ENCODE results near the gene SCAPER. TPM values are rescaled to one million over a fixed set of nuclear protein-coding genes. Genes with fewer than 3 reads are reported as not detected.
"Not testable (repeated sequence)": the region's sequence is repeated elsewhere in the genome, so short reads cannot be mapped to it uniquely, and the experiment has no call there.

Gene SCAPER
- total RNA-seq, 2 experiments from 2014 or later = 31.4 to 32.7 TPM

DNA sequence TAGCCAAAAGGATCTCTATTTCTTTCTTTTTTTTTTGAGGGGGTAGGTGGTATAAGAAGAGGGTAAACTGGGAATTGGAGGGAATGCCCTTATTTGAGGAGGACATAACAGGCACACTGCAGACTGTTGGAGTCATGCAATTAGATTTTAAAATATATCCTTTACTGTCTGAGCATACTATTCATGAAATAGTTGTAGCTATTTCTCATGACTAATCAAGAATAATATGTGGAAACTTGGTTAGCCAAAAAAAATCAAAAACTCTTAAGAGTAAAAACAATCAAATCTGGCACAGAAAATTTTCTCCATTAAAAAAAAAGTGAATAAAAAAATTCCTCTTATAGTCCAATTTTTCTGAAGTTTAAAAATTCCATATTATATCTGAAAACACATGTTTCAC lies 174.9 kb downstream of the SCAPER start:
- Mint-ChIP-seq H3K4me1 (ENCODE audit: low read depth) (no peaks in the 10 kb centered on the region), H3K27ac (no peak overlapping the region), H3K4me3 (no peak overlapping the region), H3K27me3 (no peaks in the 10 kb centered on the region), H3K36me3 (ENCODE audit: low read depth) (peaks cover 42% of the 10 kb centered on the region), H3K9me3 (no peaks in the 10 kb centered on the region)
- ChIA-PET POLR2A (no interaction called here), CTCF (interaction anchor here (0.6 to 0.7 kb wide), 2 partner anchors 15 to 115 kb away, joined by 3 read pairs; no protein-coding TSS in a partner anchor)
- DNase-seq (no peak), ATAC-seq (no peak)
- TF ChIP-seq, protein P1, sequence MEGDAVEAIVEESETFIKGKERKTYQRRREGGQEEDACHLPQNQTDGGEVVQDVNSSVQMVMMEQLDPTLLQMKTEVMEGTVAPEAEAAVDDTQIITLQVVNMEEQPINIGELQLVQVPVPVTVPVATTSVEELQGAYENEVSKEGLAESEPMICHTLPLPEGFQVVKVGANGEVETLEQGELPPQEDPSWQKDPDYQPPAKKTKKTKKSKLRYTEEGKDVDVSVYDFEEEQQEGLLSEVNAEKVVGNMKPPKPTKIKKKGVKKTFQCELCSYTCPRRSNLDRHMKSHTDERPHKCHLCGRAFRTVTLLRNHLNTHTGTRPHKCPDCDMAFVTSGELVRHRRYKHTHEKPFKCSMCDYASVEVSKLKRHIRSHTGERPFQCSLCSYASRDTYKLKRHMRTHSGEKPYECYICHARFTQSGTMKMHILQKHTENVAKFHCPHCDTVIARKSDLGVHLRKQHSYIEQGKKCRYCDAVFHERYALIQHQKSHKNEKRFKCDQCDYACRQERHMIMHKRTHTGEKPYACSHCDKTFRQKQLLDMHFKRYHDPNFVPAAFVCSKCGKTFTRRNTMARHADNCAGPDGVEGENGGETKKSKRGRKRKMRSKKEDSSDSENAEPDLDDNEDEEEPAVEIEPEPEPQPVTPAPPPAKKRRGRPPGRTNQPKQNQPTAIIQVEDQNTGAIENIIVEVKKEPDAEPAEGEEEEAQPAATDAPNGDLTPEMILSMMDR (IDR thresholded peaks at IDR 0.05) = no peak
- intact Hi-C loops (cut with micrococcal nuclease) = no loop called here

DNA sequence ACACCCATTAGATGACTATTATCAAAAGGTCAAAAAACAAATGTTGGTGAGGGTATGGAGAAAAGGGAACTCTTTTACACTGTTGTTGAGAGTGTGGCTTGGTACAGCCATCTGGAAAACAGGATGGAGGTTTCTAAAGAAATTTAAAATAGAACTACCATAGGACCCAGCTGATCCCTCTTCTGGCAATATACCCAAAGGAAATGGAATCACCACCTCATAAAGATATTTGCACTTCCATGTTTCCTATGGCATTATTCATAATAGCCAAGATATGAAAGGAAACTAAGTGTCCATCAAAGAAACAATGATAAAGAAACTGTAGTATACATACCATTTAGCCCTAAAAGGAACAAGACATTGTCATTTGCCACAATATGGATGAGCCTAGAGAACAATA lies 186.3 kb downstream of the SCAPER start:
- peaks cover 25% of the 10 kb centered on the region for H3K9me3 Mint-ChIP-seq
- no peak overlapping the region for H3K27ac Mint-ChIP-seq
- H3K36me3 Mint-ChIP-seq (ENCODE audit: low read depth) = peaks cover 39% of the 10 kb centered on the region
- no peak overlapping the region for H3K4me3 Mint-ChIP-seq
- DNase-seq (no peak), ATAC-seq (no peak)
- CTCF ChIA-PET = no interaction called here
- intact Hi-C loops (cut with micrococcal nuclease) = no loop called here
- no peaks in the 10 kb centered on the region for H3K4me1 Mint-ChIP-seq (ENCODE audit: low read depth)
- POLR2A ChIA-PET = no interaction called here
- H3K27me3 Mint-ChIP-seq = no peaks in the 10 kb centered on the region
- TF ChIP-seq, protein P1 (IDR thresholded peaks at IDR 0.05) = no peak

GRCh38 chr15:76714950-76715349 lies 190.2 kb downstream of the SCAPER start:
- ChIA-PET CTCF (interaction anchor here (0.8 to 1.5 kb wide), 3 partner anchors 9 to 16 kb away, joined by 3 to 4 read pairs (median 3); no protein-coding TSS in a partner anchor), POLR2A (no interaction called here)
- Mint-ChIP-seq H3K4me1 (ENCODE audit: low read depth) (no peaks in the 10 kb centered on the region), H3K27me3 (no peaks in the 10 kb centered on the region), H3K4me3 (no peak overlapping the region), H3K27ac (no peak overlapping the region), H3K9me3 (peaks cover 25% of the 10 kb centered on the region), H3K36me3 (ENCODE audit: low read depth) (peaks cover 49% of the 10 kb centered on the region)
- TF ChIP-seq, protein P1 (IDR thresholded peaks at IDR 0.05) = no peak
- intact Hi-C loops (cut with micrococcal nuclease) = no loop called here
- DNase-seq = no peak
- ATAC-seq = no peak

GRCh38 chr15:76711351-76711827 lies 193.8 kb downstream of the SCAPER start:
- no peak for ATAC-seq
- ChIA-PET POLR2A (no interaction called here), CTCF (no interaction called here)
- Mint-ChIP-seq H3K9me3 (peaks cover 15% of the 10 kb centered on the region), H3K4me3 (no peak overlapping the region), H3K4me1 (ENCODE audit: low read depth) (peaks cover 3% of the 10 kb centered on the region), H3K36me3 (ENCODE audit: low read depth) (peaks cover 36% of the 10 kb centered on the region), H3K27me3 (no peaks in the 10 kb centered on the region), H3K27ac (no peak overlapping the region)
- intact Hi-C loops (cut with micrococcal nuclease) = no loop called here
- DNase-seq = no peak
- TF ChIP-seq, protein P1 (IDR thresholded peaks at IDR 0.05) = no peak

DNA sequence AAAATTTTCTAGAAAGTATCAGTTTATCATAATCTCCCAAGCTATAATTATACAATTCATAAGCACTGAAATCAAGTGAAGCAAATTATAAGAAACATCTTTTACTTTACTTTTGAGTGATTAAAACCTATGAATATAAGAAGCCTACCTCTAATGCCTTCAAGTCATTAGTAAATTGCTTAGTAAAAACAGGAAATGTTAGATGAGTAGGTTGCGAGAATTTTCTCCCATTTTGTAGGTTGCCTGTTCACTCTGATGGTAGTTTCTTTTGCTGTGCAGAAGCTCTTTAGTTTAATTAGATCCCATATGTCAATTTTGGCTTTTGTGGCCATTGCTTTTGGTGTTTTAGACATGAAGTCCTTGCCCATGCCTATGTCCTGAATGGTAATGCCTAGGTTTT lies 201.1 kb downstream of the SCAPER start:
- POLR2A ChIA-PET; intact Hi-C loops (cut with micrococcal nuclease); H3K27me3 Mint-ChIP-seq; ATAC-seq; H3K4me1 Mint-ChIP-seq (ENCODE audit: low read depth); H3K4me3 Mint-ChIP-seq; DNase-seq; H3K27ac Mint-ChIP-seq; H3K9me3 Mint-ChIP-seq: not testable (repeated sequence)
- peaks cover 21% of the 10 kb centered on the region for H3K36me3 Mint-ChIP-seq (ENCODE audit: low read depth)
- CTCF ChIA-PET = interaction anchor here (1.6 kb wide), 1 partner anchor 11 kb away, joined by 4 read pairs; no protein-coding TSS in a partner anchor
